Measurements from ENCODE around the gene CTCFL.

CTCFL gene

DNA sequence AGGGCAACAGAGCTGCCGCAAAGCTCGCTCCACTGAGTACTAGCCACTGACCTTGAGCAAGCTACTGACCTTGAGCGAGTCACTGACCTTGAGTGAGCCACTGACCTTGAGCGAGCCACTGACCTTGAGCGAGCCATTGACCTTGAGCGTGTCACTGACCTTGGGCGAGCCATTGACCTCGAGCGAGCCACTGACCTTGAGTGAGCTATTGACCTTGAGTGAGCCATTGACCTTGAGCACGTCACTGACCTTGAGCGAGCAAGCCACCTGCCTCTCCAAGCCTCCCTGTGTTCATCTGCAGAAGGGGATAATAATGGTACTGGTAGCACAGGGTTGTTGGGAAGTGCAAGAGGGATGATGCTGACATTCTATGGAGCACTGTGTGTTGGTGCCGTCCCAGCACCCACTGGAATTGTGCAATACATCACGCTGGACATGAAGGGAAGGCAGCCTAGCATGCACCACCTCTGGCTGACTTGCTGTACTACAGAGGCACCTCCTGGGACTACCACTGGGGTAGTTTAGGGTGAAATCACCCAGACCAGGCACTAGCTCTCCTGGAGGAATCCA, 60.2 kb downstream of the CTCFL start:
- no peak for DNase-seq (ENCODE audit: low spot score)

DNA sequence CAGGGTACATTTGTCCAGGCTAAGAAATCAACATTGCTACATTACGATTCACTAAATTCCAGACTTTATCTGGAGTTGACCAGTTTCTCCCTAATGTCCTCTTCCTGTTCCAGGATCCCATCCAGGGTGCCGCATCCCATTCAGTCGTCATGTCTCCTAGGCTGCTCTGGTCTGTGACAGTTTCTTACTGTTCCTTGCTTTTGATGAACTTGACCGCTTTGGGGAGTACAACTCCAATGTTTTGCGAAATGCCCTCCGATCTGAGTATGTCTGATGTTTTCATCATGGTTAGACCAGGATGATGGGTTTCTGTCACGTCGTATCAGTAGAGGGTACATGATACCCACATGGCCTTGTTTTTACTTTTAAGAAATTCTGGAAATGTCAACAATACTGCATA, 62.2 kb downstream of the CTCFL start:
- DNase-seq (ENCODE audit: low spot score), result no peak

DNA sequence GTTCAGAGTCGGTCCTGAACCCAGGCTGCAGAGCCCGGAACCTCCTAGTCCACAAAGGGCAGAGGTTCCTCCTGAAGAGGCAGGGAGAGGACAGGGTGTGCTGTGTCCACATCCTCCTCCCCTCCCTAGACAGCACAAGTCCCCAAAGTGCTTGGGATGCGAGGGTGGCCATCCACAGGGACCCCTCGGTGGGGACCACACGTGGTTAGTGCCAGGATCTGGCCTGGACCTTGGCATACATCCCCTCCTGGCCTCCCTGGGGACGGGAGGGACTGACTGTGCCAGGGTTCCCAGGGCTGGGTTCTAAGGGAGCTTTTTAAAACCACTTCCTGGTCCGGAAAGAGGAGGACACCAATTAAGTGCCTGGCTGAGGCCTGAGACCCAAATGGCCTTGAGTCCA, 63.2 kb downstream of the CTCFL start:
- DNase-seq (ENCODE audit: low spot score), result no peak

DNA sequence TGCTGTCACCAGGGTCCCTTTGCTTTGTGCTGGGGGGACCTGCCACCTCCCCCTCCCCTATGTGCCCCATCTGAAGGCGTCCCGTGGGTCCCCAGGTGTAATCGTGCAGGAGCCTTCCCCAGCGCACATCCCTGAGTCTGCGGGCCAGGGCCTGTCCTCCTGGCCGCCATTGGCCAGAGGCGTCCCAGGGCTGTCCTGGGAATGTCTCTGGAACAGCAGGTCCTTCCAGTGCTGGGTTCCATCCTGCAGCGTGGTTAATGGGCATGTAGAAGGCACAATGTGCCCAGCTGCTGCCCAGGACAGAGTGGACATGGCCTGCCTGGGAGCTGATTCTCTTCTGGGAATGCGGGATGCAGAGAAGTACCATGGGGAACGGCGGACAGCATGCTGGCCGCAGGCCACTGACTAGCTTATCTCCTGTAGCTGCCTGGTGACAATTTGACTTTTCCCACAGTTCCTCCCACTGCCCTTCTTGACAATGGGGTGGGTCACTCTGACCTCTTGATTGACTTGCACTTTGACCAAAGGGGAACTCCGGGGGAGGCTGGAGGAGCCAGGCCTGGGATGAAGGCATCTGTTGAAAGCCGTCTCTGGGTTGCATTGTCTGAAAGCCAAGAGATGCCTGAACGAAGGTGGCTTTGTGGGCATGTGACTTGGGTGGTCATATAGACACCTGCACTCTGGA, 64.0 kb downstream of the CTCFL start:
- DNase-seq (ENCODE audit: low spot score), result no peak

DNA sequence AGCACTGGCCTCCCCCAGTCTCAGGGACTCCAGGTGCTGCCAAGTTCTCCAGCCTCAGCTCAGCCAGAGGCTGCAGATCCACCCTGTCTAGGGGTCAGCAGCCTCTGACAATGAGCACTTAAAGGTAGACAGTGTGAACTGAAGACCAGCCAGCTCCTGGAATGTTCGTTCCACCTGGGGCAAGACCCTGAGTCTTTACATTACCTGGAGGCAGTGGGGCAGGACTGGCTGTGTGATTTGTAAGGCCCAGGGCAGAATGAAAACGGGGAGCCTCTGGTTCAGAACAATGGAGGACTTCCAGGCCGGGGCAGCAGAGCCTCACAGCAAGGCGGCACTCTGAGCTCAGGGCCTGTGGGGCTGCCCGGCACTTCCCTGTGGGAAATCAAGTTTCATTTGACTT, 65.0 kb downstream of the CTCFL start:
- DNase-seq (ENCODE audit: low spot score), result no peak

DNA sequence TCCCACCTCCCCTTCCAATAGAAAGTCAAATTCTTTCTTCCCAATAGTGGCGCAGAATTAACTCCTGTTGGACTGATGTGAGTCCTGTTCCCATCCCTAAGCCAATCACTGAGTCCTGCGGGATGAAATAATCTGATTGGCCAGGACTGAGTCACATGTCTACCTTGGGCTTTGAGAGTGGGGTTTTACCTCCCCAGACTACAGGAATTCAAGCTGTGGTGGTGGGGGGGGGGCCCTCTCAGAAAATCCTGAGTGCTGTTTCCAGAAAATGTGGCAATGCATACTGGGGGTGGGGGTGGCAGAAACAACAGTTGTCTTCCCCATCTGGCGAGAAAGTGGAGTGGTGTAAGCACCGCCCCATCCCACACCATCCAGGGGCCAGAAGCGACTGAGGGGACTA, 65.7 kb downstream of the CTCFL start:
- DNase-seq (ENCODE audit: low spot score), result no peak

DNA sequence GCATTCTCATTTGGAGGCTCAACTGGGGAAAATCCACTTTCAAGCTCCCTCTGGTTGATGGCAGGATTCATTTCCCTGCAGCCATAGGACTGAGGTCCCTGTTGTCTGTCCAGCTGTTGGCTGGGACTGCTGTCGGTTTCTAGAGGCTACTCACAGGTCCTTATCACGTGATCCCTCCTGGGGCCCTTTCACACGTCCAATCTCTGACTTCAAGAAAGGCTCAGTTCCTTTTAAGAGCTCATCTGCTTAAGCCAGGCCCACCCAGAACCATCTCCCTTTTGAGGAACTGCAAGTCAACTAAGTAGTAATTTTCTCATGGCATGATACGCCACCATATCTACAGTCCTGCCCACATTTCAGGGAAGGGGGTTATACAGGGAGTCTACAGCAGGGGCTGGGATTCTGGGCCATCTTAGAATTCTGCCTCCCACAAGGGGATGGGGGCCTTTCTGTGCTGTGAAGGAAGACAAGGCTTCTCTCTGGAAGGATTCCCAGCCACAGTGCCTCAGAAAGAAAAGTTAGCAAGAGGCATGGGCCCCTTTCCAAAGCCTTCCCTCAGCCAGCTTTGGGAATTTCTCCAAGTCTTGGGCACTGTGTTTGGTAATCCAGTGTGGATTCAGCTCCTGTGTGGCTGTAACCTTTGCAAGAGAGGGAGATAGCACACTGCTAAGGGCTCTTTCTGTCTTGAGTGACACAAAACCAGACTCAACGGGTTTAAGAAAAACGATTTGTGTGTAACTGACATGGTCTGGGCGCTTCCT, 66.4 kb downstream of the CTCFL start:
- DNase-seq (ENCODE audit: low spot score), result no peak

DNA sequence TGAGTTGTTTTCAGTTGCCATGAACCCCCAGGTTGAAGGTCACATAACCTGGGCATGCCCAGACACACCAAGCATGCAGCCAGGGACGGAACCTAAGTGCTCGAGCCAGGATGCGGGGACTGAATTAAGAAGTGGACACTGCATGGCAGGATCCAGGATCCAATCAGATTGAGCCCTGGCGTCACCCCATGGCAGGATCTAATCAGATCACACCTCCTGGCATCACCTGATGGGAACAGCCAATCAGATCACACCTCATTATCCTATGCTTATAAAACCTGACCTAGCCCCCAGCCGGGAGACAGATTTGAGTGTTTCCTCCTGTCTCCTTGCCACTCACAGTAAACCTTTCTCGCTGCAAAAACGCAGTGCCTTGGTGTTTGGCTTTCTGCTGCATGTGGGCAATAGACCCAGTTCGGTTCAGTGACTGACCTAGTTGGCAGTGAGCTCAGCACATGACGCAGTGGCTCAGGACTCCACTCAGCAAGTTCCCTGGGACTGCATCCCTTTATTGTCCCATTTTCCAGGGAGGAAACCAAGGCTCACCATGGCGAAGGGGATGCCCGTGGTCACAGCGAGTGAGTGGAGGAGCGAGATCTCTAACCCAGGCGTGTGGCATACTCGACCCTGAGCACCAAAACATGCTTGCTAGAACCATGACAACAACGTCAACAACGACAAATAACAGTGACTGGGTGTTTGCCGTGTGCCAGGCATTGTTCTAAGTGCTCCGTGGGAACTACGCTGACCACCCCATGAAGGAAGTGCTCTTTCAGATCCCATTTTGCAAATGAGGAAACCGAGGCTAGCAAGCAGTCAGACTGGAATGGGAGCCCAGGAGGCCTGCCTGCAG, 67.5 kb downstream of the CTCFL start:
- no peak for DNase-seq (ENCODE audit: low spot score)

DNA sequence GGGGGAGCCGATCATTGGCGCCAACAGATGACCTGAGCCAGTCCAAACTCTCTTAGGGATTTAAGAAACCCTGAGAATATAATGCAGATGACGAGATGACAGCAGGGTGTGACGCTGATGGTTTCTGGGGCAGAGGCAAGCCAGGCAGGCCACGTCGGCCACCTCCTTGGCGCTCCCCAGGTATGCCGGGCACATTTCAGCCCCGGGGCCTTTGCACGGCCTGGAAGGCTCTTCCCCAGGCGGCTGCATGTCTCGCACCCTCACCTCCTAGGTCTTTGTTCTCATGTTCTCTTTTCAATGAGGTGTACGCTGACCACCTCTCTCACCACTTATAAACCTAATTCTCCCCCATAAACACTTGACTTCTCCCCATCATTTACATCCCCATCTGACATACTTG, 68.8 kb downstream of the CTCFL start:
- DNase-seq (ENCODE audit: low spot score), result no peak

DNA sequence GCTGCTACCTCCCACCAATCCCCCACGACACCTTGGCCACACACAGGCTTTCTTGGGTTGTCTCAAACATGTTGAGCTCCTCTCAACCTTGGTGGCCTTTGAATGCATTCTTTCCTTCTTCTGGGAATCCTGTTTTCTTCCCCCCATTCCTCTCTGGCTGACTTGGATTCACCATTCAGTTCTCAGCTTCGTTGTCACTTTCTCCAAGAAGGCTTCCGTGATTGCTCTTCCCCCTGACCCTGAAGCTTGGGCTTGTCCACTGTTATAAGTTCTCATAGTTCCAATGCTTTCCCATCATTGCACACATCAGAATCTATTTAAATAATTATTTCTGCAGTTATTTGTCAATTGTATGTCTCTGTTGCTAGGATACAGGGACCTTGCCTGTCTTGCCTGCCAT, 69.6 kb downstream of the CTCFL start:
- no peak for DNase-seq (ENCODE audit: low spot score)

DNA sequence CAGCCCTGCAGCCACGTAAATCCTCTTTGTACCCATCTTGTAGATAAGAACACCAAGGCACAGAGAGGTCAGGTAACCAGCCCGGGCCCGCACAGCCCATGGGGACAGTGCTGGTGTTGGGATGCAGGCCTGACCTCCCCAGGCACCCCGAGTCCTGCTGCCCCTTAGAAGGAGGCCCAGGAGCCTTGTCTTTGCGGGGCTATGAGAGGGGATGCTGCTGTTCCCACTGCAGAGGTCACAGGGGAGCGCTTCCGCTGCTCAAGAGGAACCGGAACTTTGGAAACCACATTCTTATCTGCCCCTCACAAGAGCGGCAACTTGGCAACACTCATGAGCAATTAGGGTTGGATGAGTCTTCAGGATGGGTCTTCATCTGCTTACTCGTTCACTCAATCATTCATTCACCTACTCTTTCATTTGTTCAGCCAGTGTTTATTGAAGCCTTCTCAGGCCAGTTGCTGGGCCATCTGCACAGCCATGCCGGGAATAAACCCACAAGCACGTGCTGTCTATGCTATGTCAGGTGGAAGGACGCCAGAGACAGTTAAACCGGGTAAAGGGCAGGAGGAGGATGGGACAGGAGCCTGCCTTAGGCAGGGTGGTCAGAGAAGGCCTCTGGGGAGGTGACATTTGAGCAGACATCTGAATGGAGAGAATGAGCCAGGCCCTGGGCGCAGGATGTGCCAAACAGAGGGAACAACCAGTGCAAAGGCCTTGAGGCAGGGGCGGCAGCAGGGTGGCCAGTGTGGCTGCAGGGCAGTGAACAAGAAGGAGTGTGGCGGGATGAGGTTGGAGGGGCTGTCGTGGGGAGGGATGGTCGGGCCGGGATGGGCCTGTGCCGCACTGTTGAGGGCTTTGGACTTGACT, 72.9 kb downstream of the CTCFL start:
- no peak for DNase-seq (ENCODE audit: low spot score)

DNA sequence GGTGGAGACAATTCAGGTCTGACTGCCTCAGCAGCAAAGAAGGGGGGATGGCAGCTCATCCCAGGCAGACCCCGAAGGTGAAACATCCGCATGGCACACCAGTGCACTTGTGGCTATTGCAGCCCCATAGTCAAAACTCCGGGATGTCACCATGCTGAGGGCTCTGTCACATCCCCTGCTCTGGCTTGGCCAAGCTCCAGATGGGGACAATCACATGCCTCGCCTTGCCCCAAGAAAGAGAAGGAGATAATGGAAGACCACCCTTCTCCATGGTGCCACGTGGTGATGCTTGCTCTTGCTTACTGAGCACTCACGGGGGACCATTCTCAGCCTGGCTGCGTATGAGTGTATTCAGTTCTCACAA, 73.5 kb downstream of the CTCFL start:
- no peak for DNase-seq (ENCODE audit: low spot score)

DNA sequence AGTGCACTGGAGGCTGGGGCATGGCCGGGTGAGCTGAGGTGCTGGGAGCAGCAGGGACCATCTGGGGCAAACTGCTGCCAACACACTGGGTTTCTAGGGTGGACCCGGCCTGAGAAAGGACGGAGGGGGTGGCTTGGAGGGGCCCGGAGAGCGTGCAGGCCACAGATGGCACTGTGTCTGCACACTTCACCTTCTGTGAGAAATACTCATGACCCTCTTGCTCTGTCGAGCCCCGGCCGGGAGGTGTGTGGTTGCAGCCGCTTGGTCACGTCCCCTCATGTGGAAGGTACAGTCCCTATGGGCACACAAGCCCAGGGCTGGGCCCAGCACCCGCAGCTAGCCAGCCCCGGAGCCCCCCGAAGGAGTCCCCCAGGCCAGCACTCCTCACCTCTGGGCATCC, 74.0 kb downstream of the CTCFL start:
- DNase-seq (ENCODE audit: low spot score), result no peak

DNA sequence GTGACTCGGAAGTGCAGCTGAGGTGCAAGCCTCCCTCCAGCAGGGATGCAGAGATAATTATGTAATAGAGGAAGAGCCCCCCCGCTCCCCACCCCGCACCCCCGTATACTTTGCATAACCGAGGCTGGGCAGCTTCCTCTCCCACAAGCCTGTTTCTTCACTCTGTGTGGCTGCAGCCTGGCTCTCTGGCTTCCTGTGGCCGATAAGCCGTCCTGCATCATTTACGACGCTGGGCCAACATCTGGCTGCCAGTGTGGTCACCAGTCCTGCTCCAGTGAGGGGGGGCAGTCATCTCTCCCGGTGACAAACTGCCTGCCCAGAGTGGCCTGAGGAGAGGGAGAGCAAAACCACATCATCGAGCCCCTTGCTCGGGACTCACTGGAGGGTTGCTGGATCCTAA, 74.5 kb downstream of the CTCFL start:
- DNase-seq (ENCODE audit: low spot score), result no peak

DNA sequence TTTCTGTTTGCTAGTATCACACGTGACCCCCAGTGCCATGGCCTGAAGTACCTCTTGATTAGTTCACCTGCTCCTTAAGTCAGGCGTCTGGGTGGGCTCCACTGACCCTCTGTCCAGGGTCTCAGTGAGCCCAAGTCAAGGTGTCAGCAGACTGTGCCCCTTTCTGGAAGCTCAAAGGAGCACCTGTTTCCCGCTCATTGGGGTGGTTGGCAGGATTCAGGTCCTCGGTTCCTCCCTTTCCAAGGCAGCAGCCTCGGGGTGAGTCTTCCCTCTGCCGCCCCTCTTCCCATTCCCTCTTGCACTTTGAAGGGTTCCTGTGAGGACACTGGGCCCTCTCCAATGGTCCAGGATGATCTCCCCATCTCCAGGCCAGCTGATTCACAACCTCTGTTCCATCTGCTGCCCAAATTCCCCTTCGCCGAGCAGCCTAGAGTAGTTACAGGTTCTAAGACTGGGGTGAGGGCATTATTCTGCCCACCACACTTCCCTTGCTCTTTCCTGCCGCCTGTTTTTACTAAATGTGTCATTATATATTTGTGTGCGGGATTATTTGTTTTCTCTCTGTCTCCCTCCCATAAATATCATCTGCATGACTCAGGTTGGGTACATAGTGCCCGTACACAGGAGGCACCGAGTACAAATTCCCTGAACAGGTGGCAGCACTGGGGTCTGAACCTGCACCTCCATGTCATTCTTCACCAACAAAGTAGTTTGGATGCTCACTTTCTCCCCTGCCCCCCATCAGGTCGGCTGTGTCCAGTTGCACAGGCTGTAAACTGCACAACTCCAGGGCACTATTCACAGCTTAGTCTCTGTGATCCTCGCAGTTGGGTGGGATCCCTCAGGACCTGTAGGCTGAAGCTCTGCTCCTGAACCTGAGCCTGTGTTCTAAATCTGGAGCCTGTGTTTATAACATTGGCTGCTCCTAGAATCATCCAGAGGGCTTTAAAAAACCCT, 75.3 kb downstream of the CTCFL start:
- no peak for DNase-seq (ENCODE audit: low spot score)

DNA sequence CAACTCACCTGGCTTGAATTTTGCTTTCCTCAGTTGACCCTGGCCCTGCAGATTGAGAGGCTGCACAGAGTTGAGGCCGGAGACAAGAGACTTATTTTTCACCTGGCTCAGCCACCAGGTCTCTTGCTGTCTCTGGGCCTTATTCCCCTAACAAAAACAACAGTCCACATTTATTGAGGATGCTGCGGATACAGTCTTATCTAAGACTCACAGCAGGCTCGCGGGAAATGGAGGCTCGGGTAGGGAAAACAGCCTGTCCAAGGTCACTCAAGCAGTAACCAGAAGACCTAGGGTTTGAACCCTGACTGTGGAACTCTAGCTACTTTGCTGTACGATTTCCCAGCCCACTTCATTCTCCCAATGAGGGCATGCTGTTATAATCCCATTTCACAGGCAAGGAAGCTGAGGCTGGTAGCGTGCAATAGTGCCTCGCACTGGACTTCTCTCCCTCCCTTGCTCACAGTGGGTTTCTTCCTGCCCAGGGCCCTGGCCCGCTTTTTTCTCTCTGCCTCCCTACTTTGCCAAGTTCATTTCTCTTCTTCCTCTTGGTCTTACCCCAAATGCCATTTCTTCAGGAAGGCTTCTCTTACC, 76.1 kb downstream of the CTCFL start:
- DNase-seq (ENCODE audit: low spot score), result no peak
